ENCODE data around the gene PGAP2. TPM values are rescaled to one million over a fixed set of nuclear protein-coding genes. Genes with fewer than 3 reads are reported as not detected.

The PGAP2 gene
- total RNA-seq, 2 donors from 2014 or later: 26.6 to 33.5 TPM

GRCh38 chr11:3854660-3854976 is 46.3 kb downstream of the PGAP2 start:
- Histone ChIP-seq H3K27ac (peak overlapping the region; percentile 97 to 98), H3K4me3 (peak overlapping the region in 1 of 2 donors; percentile 97), H3K27me3 (replicated peaks; ENCODE audit: insufficient read depth) (no peaks in the 10 kb centered on the region), H3K36me3 (no peaks in the 10 kb centered on the region), H3K4me1 (replicated peaks) (peaks cover 10% of the 10 kb centered on the region), H3K9me3 (no peaks in the 10 kb centered on the region)
- 21% methylated on average over 7 of the region's 7 CpGs for WGBS
- TF ChIP-seq POLR2AphosphoS5 (IDR thresholded peaks at IDR 0.05) (no peak), POLR2A (IDR thresholded peaks at IDR 0.05) (no peak), CTCF (IDR thresholded peaks at IDR 0.05) (no peak)
- intact Hi-C loops (cut with DNase I): loop anchor here (2.0 kb wide), 1 partner anchor 218 kb away; no protein-coding TSS in a partner anchor
- DNase-seq (ENCODE audit: low spot score): no peak

- intact Hi-C loops (cut with DNase I): loop anchor here (2.0 to 5.0 kb wide), 2 partner anchors 92 to 218 kb away; no protein-coding TSS in a partner anchor
- peak; percentile 92 for DNase-seq (ENCODE audit: low spot score)
These were observed 46.8 kb downstream of the PGAP2 start, which contains the start of gene STIM1 for GRCh38 chr11:3854977-3855807. Gene STIM1 (plus strand): TSS chr11:3855664. CDS start chr11:3856271, 607 bp downstream.

GRCh38 chr11:3855808-3856491 is 47.6 kb downstream of the PGAP2 start:
- no peak for DNase-seq (ENCODE audit: low spot score)
- intact Hi-C loops (cut with DNase I): loop anchor here (2.0 to 5.0 kb wide), 2 partner anchors 91 to 217 kb away; no protein-coding TSS in a partner anchor
- TF ChIP-seq POLR2A (IDR thresholded peaks at IDR 0.05) (no peak), CTCF (IDR thresholded peaks at IDR 0.05) (no peak), POLR2AphosphoS5 (IDR thresholded peaks at IDR 0.05) (no peak)
- under 1% methylated on average over 39 of the region's 40 CpGs for WGBS
- H3K36me3 ChIP-seq: no peaks in the 10 kb centered on the region
- no peaks in the 10 kb centered on the region for H3K27me3 ChIP-seq (replicated peaks; ENCODE audit: insufficient read depth)
- H3K4me3 ChIP-seq: peak overlapping the region; percentile 92 to 97
- peaks cover 18% of the 10 kb centered on the region for H3K4me1 ChIP-seq (replicated peaks)
- H3K27ac ChIP-seq: peak overlapping the region; percentile 97 to 98
- H3K9me3 ChIP-seq: no peaks in the 10 kb centered on the region

More at GRCh38 chr11:3854977-3855807, 46.8 kb downstream of the PGAP2 start, which contains the start of gene STIM1:
- Histone ChIP-seq H3K4me1 (replicated peaks) (peaks cover 12% of the 10 kb centered on the region), H3K27me3 (replicated peaks; ENCODE audit: insufficient read depth) (no peaks in the 10 kb centered on the region), H3K9me3 (no peaks in the 10 kb centered on the region), H3K27ac (peak within 1 kb of the TSS; percentile 97 to 98), H3K36me3 (no peaks in the 10 kb centered on the region), H3K4me3 (peak within 1 kb of the TSS; percentile 92 to 97)
- TF ChIP-seq CTCF (IDR thresholded peaks at IDR 0.05) (peak; percentile 94 to 99 (median 98)), POLR2AphosphoS5 (IDR thresholded peaks at IDR 0.05) (peak; percentile 81), POLR2A (IDR thresholded peaks at IDR 0.05) (peak; percentile 72)
- WGBS: 0% methylated on average over 34 of the region's 87 CpGs

- intact Hi-C loops (cut with DNase I): loop anchor here (5.0 kb wide), 1 partner anchor 90 kb away; no protein-coding TSS in a partner anchor
- DNase-seq (ENCODE audit: low spot score): no peak
- TF ChIP-seq POLR2AphosphoS5 (IDR thresholded peaks at IDR 0.05) (no peak), CTCF (IDR thresholded peaks at IDR 0.05) (no peak), POLR2A (IDR thresholded peaks at IDR 0.05) (no peak)
- 74% methylated on average over 5 of the region's 5 CpGs for WGBS
- H3K9me3 ChIP-seq: no peaks in the 10 kb centered on the region
- peak overlapping the region; percentile 92 to 97 for H3K4me3 ChIP-seq
- no peak overlapping the region for H3K27ac ChIP-seq
- H3K36me3 ChIP-seq: no peaks in the 10 kb centered on the region
- no peaks in the 10 kb centered on the region for H3K27me3 ChIP-seq (replicated peaks; ENCODE audit: insufficient read depth)
- H3K4me1 ChIP-seq (replicated peaks): peaks cover 18% of the 10 kb centered on the region
These were observed 48.6 kb downstream of the PGAP2 start for GRCh38 chr11:3856856-3857553.
